ENCODE results near the gene GPC1.

GPC1 gene

DNA sequence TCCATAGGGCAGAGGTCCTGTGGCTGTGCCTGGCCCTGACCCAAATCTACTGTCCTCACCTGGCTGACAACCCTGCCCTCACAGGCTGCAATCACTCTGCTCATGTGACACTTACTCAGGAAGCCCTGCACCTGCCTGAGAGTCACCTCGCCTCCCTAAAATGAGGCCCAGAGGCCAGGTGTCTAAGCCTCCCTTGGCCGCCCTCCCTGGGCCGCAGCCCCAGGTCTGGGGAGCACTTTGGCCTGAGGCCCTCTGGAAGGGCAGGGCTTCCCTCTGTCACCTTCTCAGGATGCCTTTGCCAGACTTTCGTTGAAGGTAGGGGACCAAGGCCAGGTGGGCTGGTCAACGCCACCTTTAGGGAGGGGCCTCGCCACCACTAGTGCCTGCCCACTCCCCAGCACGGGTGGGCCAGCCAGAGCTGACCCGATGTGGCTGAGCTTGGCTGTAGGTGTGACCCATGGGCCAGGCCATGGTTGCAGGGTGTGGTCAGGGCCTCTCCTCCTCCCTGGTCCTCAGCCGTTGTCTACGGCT is 6.1 kb upstream of the GPC1 start:
- DNase-seq (ENCODE audit: low read depth, low spot score) = no peak

DNA sequence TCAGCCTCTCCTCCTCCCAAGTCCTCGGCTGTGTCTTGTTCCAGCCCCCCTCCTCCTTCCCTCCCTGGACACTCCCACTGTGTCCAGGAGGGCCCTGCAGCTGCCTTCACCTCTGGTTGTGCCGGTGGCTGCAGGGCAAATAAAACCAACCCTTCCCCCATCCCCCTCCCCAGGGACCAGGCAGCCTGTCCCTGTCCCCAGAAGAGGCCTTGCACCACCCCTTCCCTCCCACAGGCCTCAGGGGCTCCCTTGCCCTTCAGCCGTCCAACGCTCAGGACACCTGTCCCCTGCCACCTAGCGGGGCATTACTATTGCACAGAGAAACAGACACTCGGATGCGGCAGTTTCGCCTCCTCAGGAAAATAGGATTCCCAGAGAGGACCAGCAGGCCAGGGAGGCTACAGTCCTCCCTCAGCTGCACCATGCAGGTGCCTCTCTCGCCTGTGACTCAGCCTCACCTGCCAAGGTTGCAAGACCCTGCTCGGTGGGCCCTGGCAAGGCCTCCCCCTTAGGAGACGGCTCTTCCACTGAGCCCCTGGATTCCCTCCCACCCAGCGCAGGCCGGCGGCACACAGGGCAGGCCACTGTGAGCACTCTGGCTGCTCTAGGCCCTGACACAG is 5.5 kb upstream of the GPC1 start:
- no peak for DNase-seq (ENCODE audit: low read depth, low spot score)

DNA sequence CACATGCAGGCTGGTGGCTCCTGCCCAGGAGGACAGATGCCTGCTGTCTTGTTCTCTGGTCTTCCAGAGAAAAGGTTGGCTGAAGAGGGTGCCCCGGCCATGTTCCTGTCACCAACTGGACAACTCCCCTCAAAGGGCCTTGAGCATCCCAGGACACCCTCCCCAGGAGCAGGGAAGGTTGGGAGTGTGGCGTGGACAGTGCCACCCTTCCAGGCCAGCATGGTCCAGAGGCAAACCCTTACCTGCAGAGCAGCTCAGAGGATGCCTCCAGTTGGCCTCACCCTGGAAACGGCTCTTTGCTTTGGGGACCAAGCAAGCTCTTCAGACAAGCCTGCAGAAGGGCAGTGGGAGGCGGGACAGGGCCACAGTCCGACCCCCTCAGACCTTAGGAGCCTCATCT is 4.9 kb upstream of the GPC1 start:
- DNase-seq (ENCODE audit: low read depth, low spot score) = no peak

DNA sequence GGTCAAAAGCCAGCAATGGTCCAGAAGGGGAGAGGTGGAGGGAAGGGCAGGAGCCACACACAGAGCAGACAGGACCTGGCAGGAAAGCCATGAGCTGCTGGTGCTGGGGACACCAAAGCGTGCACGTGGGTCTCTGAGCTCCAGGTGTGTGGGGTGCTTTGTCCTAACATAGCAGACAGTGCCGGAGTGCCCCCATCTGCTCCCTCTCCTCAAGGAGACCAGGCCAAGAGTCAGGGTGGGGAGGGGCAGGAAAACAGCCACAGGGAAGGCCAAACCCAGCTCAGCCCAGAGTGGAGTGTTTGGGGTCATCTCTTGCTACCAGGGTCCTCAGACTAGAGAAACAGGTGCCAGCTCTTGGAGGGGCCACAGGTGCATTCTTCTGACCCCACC is 4.2 kb upstream of the GPC1 start:
- DNase-seq (ENCODE audit: low read depth, low spot score) = no peak

DNA sequence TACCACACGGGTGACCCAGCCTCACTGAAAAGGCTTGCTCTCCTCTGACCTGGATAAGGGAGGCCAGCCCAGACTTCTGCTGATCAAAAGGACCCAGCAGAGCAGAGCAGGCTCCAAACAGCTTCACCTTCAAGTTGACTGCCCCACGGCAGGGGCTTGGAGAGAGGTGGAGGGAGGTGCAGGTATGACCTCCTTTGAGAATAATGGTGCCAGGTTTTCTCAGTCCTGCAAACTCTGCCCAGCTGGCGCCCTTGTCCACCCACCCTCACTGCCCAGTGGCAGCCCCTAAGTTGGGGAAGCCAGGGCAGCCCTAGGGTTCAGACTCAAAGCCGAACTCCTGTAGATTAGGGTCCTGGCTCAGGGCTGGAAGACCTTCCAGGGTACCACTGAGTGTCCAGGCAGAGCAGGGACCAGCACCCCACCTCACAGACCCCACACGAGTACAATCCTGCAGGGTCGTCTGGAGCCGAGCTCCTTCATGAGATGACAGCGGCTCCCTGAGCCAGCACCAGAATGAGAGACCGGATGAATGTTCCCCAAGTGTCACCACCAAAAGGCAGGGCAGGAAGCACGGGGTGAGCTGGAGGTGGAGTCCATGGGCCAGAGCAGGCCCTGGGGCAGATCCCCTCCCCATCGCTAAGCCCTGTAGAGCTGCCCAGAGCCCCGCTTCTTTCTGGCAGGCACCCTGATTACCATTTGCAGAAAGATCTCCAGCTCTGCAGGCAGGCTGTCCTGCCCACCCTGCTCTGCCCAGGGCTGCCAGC is 3.6 kb upstream of the GPC1 start:
- DNase-seq (ENCODE audit: low read depth, low spot score) = no peak

DNA sequence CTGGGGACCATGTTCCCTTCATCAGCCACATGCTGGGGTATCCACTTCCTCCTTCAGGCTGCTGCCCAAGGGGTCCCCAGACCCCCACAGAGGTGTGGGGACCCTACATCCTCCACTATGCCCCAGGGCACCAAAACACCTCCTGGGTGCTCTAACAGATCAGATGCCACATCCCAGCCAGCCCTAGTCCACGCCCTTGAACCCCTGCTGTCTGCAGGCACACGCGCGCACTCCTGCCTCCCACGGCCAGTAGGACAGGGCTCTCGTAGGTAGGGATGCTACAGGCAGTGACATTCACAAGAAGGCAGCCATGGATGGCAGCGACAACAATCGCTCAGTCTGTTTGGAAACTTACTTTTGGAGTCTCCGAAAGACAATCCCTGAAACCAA is 3.0 kb upstream of the GPC1 start:
- no peak for DNase-seq (ENCODE audit: low read depth, low spot score)

DNA sequence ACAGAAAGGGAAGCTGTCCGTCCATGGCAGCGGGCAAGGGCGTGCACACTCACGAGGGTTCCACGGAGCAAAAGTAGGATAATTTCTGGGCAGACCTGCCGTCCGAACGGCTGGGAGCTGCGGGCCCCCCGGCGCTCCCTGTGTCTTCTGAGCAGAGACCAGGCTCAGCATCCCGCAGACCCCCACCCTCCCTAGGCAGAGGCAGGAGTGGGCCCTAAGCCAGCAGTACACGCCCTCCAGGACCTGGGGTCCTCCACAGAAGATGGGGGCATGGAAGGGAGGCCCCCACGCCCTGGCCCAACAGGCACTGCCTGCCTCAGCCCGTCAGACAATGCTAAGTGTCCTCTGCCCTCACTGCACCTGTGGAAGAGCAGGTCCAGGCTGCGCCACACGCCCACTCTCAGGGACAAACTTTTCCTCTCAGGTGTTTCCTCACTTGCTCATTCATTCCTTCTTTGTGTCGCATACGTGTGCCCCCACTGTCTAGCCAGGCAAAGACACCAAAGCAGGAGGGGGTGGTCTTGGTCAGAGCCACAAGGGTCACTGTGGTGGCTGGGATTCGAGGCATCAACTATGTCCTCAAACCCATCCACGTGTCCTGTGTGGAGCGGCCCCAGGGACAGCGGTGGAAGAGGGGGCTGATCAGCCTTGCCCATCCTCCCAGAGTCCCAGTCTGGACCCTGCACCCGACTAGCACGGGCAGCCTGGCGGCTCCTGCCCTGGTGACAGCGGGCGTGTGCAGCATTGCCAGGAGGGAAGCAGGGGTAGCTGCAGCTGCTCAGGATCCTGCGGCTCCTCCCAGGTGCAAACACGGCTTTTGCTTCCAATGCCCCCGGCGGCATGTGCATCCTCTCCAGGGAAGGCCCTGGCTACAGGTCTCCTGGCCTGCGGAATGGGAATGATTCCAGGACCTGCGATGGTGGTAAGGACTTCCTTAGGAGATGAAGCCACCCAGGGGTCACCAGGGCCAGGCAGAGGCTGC is 2.4 kb upstream of the GPC1 start:
- no peak for DNase-seq (ENCODE audit: low read depth, low spot score)

DNA sequence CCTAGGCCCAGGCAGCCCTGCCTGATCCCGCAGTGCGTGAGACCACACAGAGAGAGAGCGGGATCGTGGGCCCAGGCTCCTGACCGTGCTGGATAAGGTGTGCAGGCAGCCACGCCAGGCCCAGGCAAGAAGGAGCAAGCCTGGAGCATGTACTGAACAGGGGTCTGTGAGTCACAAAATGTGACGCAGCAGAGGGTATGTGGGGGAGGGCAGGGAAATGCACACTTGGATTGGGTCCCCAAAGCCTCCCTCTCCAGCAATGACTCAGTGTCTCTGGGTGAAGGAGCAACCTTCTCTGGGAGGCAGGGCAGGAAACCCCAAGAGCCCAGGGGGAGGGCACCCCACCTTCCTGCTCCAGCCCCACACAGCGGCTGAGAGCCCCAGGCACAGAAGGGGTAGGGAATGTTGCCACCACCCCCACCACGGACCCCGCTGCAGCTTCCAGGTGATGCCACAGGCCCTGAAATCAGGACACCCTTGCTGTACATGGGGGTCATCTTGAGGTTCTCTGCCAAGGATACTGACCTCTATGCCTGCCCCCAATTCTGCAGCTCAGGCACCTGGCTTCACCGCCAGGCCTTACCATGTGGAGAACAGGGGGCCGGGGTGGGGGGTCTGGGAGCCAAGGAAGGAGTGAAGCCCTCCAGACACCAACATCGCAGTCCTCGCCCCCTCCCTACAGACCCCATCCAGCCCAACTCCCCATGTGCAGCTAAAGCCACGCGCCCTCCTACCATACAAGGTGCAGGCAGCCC is 1.3 kb upstream of the GPC1 start:
- peak; percentile 94 for DNase-seq (ENCODE audit: low read depth, low spot score)

DNA sequence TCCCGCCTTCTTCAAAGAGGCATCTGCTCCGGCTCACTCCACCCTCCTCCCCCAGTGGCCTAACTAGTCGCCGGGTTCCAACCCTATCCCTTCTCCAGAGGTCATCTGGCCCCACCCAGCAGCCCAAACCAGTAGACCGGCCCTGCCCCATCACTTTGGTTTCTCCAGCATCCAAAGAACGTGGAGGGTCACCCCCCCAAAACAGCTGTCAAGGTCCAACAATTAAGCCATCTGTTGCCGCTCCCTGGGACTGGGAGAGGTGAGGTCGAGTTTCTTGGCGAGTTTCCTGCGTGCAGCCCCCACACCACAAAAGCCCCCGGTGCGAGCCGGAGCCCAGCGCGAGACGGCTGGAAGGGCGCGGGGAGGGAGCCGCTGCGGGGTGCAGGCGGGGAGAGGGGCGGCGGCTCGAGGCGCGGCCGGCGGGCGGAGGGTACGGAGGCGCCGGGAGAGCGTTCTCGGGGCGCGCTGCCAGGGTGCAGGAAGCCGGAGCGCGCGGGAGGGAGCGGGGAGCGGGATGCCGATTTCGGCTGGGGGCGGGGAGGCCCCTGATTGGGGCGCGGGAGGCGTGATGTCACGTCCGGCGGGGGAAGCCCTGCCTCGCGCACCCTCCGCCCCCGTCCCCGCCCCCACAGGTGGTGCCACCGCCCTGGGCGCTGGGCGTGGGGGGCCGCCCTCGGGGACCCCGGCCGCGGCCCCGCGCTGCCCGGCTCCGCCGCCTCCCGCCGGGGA is 571 bp upstream of the GPC1 start:
- DNase-seq (ENCODE audit: low read depth, low spot score) = peak; percentile 97

DNA sequence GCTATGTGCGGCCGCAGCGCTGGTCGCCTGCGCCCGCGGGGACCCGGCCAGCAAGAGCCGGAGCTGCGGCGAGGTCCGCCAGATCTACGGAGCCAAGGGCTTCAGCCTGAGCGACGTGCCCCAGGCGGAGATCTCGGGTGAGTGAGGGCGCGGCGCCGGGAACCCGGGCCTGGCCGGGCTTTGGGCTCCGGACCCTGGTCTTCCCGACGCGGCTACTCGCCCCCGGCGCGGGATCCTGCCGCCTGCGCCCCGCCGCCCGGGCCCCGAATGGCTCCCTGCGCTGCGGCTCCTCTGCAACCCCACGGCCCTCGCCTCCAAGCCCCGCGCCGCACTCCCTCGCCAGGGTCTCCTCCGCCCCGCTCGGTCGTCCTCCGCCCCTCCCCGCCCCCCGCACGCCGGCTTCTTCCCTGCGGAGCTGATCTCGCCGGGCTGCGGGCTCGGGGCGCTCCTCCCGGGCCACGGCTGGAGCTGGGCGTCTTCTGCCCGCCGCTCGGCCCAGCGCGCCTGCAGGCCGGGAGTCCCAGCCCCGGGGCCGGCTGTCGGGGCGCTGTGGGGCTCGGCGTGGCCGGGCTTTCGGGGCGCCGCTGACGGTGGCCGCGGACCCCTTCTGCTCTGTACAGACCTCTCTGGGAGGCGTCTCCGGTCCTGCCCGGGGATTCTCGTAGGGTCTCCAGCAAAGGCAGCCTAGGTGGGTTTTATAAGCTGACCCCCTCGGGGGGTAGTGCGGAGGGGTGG is 652 bp downstream of the GPC1 start:
- DNase-seq (ENCODE audit: low read depth, low spot score) = no peak

DNA sequence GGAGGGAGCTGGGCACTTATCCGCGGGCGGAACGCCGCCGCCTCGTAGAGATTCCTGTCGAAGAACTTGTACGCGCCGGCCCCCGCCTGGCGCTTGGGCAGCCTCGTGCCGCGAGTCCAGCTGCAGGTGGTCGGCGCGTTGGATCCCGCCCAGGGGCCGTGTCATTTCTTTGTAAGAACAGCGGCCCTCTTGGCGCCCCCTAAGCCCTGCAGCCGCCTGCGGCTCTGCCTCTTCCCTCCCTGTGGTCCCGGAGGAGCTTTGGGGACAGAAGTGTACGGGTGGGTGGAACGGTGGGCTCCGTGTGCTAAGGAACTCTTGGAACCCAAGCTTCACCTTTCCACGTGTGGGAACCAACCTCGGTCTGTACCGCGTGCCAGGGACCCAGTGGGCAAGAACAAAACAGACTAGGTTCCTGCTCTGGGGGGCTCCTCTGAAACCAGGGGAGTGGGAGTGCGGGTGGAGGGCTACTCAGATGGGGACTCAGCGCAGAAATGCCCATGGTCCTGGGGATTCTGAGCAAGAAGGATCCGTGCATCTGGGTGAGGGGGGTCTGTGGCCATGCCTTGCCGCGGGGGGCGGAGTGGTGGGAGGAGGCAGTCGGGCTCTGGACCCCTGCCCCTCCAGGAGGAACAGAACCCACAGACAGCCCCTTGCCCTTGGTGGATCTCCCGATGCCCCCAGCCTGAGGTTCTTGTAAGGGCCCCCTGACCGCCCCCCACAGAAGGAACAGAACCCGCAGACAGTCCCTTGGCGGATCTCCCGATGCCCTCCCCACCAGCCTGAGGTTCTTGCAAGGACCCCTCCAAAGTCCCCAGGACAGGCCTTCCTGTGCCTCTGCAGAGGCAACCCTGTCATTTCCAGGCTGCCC is 1.5 kb downstream of the GPC1 start:
- peak; percentile 70 for DNase-seq (ENCODE audit: low read depth, low spot score)

DNA sequence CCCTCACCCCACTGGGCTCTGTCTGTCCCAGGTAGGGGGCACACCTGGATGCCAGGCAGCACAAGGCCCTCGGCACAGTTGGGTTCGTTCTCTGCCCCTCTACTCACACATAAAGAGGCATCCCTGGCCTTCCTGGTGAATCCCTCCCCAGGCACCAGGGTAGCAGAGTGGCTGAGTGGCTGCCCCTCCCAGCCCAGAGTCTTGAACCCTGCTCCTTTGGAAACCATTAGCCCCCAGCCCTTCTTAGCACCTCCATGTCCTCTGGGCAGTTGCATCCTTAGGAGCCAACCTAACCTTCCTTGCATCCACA is 2.0 kb downstream of the GPC1 start:
- DNase-seq (ENCODE audit: low read depth, low spot score) = no peak

DNA sequence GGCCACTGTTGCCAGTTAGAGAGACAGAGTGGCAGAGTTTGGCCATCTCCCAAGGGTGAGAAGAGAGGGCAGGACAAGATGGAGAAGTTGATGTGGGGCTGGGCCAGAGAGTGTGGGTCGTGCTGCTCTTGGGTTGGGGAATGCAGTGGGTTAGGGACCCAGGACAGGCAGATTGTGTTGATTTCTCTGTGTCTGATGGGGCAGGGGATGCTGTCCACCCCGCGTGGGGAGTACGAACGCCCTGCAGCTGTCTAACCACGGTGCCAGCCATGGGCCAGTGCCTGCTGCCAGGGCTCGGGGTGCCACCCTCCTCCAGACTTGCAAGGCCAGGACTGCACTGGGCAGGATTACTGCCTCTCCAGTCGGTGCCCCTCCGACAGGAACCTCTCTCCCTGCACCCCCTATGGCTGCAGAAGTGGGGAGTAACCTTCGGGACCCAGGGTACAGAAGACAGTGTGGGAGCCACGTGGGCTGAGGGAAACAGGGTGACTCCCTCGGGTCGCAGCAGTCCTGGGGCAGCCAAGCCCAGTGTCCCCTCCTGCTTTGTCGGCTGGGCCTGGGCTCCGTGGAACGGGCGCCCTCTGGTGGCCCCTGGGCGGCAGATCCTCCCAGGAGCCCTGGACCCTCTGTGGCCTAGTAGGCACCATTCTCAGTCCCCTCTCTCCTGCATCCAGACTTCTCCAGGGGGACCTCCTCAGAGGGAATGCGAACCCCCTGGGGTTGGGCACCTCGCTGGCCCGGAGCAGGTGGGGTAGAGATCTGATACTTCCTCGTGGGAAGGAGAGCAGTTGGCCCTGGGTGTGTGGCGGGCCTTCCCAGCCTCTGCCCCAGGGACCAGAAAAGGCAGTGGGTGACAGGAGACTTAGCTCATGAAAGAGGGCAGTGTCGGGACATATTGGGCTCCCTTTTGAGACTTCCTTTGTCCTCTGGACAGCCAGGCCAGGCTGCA is 2.7 kb downstream of the GPC1 start:
- peak; percentile 89 for DNase-seq (ENCODE audit: low read depth, low spot score)

DNA sequence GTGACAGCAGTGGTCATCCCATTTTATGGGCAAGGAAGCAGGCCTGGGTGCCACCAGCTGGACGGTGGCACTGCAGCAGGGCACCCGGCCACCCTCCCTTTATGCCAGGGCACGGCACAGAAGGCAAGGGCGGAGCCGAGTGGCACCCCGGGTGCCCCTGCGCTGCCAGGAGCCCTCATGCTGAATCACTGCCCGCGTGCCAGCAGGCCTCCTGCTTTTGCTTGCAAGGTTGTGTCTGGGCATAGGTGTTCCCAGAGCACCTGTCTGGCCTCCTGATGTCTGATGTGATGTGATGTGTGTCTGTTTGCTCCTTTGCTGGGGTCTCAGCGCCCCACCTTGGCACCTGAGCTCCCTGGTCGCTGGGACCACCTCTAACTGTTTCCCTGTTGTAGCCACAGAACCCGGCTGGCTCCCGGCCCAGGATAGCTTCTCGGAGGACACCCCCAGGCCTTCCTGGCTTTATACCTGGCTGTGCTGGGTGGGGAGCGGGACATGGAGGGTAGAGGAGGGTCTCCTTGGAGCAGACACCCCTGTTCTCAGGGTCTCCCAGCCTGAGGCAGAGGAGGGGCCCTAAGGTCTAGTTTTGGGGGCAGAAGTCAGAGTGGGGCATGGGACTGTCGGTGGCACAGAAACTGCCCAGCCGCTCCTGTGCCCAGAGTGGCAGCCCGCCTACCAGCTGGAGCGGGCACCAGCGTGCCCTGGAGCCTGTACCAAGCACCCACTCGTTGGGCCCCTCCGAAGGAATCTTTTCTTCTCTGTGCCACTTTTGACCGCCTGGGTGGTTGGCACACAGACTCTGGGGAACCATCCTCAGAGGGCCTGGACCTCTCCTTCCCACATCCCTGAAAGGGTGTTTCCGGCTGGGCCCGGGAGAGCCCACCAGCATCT is 3.6 kb downstream of the GPC1 start:
- no peak for DNase-seq (ENCODE audit: low read depth, low spot score)

DNA sequence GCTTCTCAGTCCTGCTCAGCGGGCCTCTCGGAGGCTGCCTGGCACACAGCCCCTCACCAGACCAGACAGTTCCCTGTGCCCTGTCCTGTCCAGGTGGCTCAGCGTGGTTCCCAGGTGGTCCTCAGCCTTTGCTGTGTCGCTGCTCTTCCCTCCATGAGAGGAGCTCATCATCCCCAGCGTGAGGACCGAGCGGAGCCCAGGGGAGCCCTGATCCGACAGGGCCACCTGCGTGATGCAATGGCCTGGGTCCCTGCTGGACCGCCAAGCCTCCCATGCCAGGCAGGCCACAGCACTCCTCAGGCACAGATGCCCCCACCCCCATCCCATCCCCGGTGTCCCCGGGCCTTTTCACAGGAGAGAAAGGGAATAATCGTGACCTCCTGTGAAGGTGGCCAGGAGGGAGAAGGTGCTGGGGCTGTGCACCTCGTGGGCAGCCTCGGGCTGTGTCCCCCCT is 4.3 kb downstream of the GPC1 start:
- no peak for DNase-seq (ENCODE audit: low read depth, low spot score)

DNA sequence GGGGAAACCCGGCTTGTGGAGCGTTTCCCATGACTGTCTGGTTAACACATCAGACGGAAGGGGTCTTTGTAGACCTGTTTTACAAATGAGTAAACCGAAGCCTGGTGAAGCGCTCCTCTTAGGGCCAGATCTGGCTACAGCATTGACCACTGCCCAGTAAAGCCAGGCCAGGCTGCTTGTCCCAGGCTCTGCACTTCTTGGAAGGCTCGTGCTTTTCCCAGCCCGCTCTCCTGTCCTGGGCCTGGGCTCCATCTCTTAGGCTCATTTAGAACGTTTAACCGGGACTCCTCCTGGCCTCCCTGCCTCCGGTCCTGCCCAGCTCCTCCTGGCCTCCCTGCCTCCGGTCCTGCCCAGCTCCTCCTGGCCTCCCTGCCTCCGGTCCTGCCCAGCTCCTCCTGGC is 4.8 kb downstream of the GPC1 start:
- DNase-seq (ENCODE audit: low read depth, low spot score) = no peak

DNA sequence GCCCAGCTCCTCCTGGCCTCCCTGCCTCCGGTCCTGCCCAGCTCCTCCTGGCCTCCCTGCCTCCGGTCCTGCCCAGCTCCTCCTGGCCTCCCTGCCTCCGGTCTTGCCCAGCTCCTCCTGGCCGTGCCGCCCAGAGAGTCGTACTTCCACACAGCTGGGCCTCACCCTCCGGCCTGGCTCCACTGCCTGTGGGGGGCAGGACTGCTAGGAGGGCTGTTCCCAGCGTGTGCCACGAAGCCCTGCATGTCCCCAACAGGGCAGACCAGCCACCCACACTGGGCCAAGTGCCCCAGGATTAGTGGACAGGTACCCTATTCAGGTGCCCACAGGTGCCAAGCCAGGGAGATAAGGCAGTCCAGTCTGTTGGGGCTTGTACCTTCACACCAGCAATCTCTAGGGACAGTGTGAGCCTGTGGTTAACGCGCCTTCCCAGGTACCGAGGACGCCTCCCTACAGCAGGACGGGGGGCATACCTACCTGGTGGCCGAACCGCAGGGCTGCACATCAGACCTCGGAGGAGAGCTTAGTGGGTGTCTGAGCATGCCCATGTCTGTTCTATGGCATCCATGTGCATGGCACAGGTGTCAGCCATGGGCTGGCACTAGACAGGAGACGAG is 5.3 kb downstream of the GPC1 start:
- no peak for DNase-seq (ENCODE audit: low read depth, low spot score)
